Measurements from ENCODE around the gene SCUBE3. TPM values are rescaled to one million over a fixed set of nuclear protein-coding genes. Genes with fewer than 3 reads are reported as not detected.

The SCUBE3 gene
- 1.7 and 1.8 TPM in 2 replicates for total RNA-seq

DNA sequence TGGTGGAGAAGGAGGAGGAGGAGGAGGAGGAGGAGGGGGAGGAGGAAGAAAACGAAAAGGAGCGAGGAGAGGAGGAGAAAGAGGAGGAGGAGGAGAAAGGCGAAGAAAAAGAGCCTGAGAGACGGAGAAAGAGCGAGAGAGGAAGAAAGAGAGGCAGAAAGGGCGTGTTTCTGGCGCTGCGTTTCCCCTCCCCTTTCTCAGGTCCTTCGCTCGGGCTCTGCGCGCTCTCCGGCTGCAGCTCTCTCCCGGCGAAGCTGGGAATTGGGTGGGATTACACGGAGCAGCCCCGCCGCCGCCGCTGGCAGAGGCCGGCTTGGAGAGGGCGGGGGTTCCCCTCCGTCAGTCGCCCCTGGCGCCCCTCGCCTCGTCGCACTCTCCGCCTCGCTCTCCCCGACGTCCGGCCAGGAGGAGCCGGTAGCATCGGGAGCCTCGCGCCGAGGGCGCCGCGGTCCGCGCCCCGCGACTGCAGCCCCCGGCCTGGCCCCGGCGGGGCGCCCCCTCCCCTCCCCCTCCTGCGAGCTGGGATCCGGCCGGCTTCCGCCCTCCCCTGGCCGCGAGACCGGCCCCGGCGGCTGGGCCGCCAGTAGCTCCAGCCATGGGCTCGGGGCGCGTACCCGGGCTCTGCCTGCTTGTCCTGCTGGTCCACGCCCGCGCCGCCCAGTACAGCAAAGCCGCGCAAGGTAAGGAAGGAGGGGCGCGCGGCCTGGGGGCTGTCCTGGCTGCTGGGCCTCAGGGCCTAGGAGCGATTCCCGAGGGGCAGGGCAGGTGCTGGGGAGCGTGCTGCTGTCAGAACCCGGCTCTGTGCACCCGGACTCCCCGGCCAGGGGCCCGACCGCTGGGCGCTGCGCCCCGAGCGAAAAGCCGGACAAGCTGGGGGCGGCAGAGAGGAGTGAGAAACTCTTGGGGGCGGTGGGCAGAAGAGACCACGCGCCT lies at the start of gene SCUBE3:
Gene SCUBE3, plus strand, starts transcription at position 133 of the 933 bp plus-strand sequence. Its CDS starts 463 bp downstream, at position 596.

GRCh38 chr6:35259194-35259947 lies 45.6 kb downstream of the SCUBE3 start, which contains the start of gene ZNF76:
ZNF76 (plus strand) TSS chr6:35259735; CDS start chr6:35281152, 21,417 bp downstream.

GRCh38 chr6:35297601-35298481 lies 84.1 kb downstream of the SCUBE3 start, which contains the start of gene DEF6:
DEF6 (plus strand) TSS chr6:35297818; CDS start chr6:35297857, 39 bp downstream.

Other genes with a start within 250 kb of the SCUBE3 start
- 0.14 TPM in 1 of 2 replicates, not detected in the other for gene TCP11, start 72.6 kb upstream of the SCUBE3 start, total RNA-seq
- 17.2 and 17.5 TPM in 2 replicates for gene ZNF76, start 45.8 kb downstream of the SCUBE3 start, total RNA-seq
- gene DEF6, start 83.9 kb downstream of the SCUBE3 start, total RNA-seq, result 0.83 and 1.3 TPM in 2 replicates
- 8.7 and 9.1 TPM in 2 replicates for gene PPARD, start 128.6 kb downstream of the SCUBE3 start, total RNA-seq
- gene FANCE, start 238.4 kb downstream of the SCUBE3 start, total RNA-seq, result 2.8 and 3.7 TPM in 2 replicates

All from smooth muscle cell of bladder (primary cell).